ENCODE results near the gene DRD3. TPM values are rescaled to one million over a fixed set of nuclear protein-coding genes. Genes with fewer than 3 reads are reported as not detected.

Gene DRD3
- total and polyA plus RNA-seq, 2 of the 8 experiments (the other 6 are each of a cell fraction or from before 2014, with no cell fraction given) = 0.32 to 1.3 TPM

GRCh38 chr3:114175204-114175987 is 3.5 kb downstream of the DRD3 start (continued):
- TF ChIP-seq KDM5A (IDR thresholded peaks at IDR 0.05; ENCODE audit: low read length) = no peak
- TF ChIP-seq NANOG (IDR thresholded peaks at IDR 0.05; ENCODE audit: insufficient read depth, low read depth, low read length, poor library complexity, severe bottlenecking) = no peak
- TF ChIP-seq BACH1 (IDR thresholded peaks at IDR 0.05; ENCODE audit: low read length) = no peak
- no peak for TF ChIP-seq TCF12 (IDR thresholded peaks at IDR 0.05; ENCODE audit: low read depth, low read length)
- TF ChIP-seq EZH2 (IDR thresholded peaks at IDR 0.05; ENCODE audit: low read depth, low read length, severe bottlenecking) = no peak
- no peak for TF ChIP-seq RXRA (IDR thresholded peaks at IDR 0.05; ENCODE audit: insufficient read depth, low read depth, low read length)
- TF ChIP-seq SP4 (IDR thresholded peaks at IDR 0.05; ENCODE audit: low read length) = no peak
- no peak for TF ChIP-seq RAD21 (IDR thresholded peaks at IDR 0.05 in 1 of 2, conservative IDR thresholded peaks at IDR 0.05 in 1 of 2; ENCODE audit: low read depth in 2 of 2, low read length in 2 of 2)
